ENCODE measurements around the gene SH2D2A. TPM values are rescaled to one million over a fixed set of nuclear protein-coding genes. Genes with fewer than 3 reads are reported as not detected.

SH2D2A gene
- total RNA-seq, 1 donor from 2014 or later: 1.1 TPM

- H3K4me3 Mint-ChIP-seq: no peak overlapping the region
- H3K36me3 Mint-ChIP-seq (ENCODE audit: low read depth): no peaks in the 10 kb centered on the region
- TF ChIP-seq CTCF (conservative IDR thresholded peaks at IDR 0.05): no peak
- peaks cover 6% of the 10 kb centered on the region for H3K9me3 Mint-ChIP-seq
- peaks cover 76% of the 10 kb centered on the region for H3K27me3 Mint-ChIP-seq (ENCODE audit: low read depth)
- no peak overlapping the region for H3K27ac Mint-ChIP-seq (ENCODE audit: unreplicated experiment)
- H3K4me1 Mint-ChIP-seq: peaks cover 6% of the 10 kb centered on the region
- no peak for DNase-seq (ENCODE audit: low read depth, low spot score)
Measured at GRCh38 chr1:156844102-156844501, 27.5 kb upstream of the SH2D2A start.

- DNase-seq (ENCODE audit: low read depth, low spot score): no peak
- Mint-ChIP-seq H3K36me3 (ENCODE audit: low read depth) (no peaks in the 10 kb centered on the region), H3K27ac (ENCODE audit: unreplicated experiment) (no peak overlapping the region), H3K4me1 (peaks cover 6% of the 10 kb centered on the region), H3K4me3 (no peak overlapping the region), H3K9me3 (peaks cover 6% of the 10 kb centered on the region), H3K27me3 (ENCODE audit: low read depth) (peaks cover 73% of the 10 kb centered on the region)
- TF ChIP-seq CTCF (conservative IDR thresholded peaks at IDR 0.05): no peak
Measured at GRCh38 chr1:156842618-156843300, 26.1 kb upstream of the SH2D2A start.

GRCh38 chr1:156841295-156841855 lies 24.7 kb upstream of the SH2D2A start:
- peaks cover 6% of the 10 kb centered on the region for H3K4me1 Mint-ChIP-seq
- no peak overlapping the region for H3K27ac Mint-ChIP-seq (ENCODE audit: unreplicated experiment)
- no peaks in the 10 kb centered on the region for H3K36me3 Mint-ChIP-seq (ENCODE audit: low read depth)
- no peak overlapping the region for H3K4me3 Mint-ChIP-seq
- no peak for TF ChIP-seq CTCF (conservative IDR thresholded peaks at IDR 0.05)
- peaks cover 6% of the 10 kb centered on the region for H3K9me3 Mint-ChIP-seq
- DNase-seq (ENCODE audit: low read depth, low spot score): no peak
- H3K27me3 Mint-ChIP-seq (ENCODE audit: low read depth): peaks cover 72% of the 10 kb centered on the region

GRCh38 chr1:156840898-156841279 lies 24.2 kb upstream of the SH2D2A start:
- TF ChIP-seq CTCF (conservative IDR thresholded peaks at IDR 0.05): no peak
- peaks cover 72% of the 10 kb centered on the region for H3K27me3 Mint-ChIP-seq (ENCODE audit: low read depth)
- H3K4me1 Mint-ChIP-seq: peaks cover 6% of the 10 kb centered on the region
- H3K36me3 Mint-ChIP-seq (ENCODE audit: low read depth): no peaks in the 10 kb centered on the region
- no peak overlapping the region for H3K27ac Mint-ChIP-seq (ENCODE audit: unreplicated experiment)
- no peak for DNase-seq (ENCODE audit: low read depth, low spot score)
- peaks cover 6% of the 10 kb centered on the region for H3K9me3 Mint-ChIP-seq
- no peak overlapping the region for H3K4me3 Mint-ChIP-seq

GRCh38 chr1:156840186-156840897 lies 23.7 kb upstream of the SH2D2A start:
- Mint-ChIP-seq H3K9me3 (peaks cover 6% of the 10 kb centered on the region), H3K27me3 (ENCODE audit: low read depth) (peaks cover 72% of the 10 kb centered on the region), H3K4me3 (no peak overlapping the region), H3K4me1 (peaks cover 6% of the 10 kb centered on the region), H3K27ac (ENCODE audit: unreplicated experiment) (no peak overlapping the region), H3K36me3 (ENCODE audit: low read depth) (no peaks in the 10 kb centered on the region)
- no peak for TF ChIP-seq CTCF (conservative IDR thresholded peaks at IDR 0.05)
- no peak for DNase-seq (ENCODE audit: low read depth, low spot score)

Data from neural crest cell (in vitro differentiated cells).